Measurements from ENCODE around the gene UNC45A. TPM values are rescaled to one million over a fixed set of nuclear protein-coding genes. Genes with fewer than 3 reads are reported as not detected.

UNC45A gene
- total RNA-seq, 1 experiment from 2014 or later, result 63.1 TPM

- intact Hi-C loops (cut with micrococcal nuclease), result no loop called here
Measured at GRCh38 chr15:90936823-90937222, 1.7 kb downstream of the UNC45A start.

GRCh38 chr15:90938261-90938660, 3.2 kb downstream of the UNC45A start:
- no peaks in the 10 kb centered on the region for H3K9me3 Mint-ChIP-seq (ENCODE audit: unreplicated experiment)
- H3K4me1 Mint-ChIP-seq (ENCODE audit: insufficient read depth, unreplicated experiment), result peaks cover 17% of the 10 kb centered on the region
- H3K4me3 Mint-ChIP-seq (ENCODE audit: unreplicated experiment), result no peak overlapping the region
- ChIA-PET POLR2A (no interaction called here), CTCF (interaction anchor here (0.6 to 11.6 kb wide), 4 partner anchors 18 to 232 kb away, joined by 3 to 131 read pairs (median 60); partner anchors contain the start of genes MAN2A2 and RCCD1)
- H3K27me3 Mint-ChIP-seq (ENCODE audit: insufficient read depth, unreplicated experiment), result no peaks in the 10 kb centered on the region
- TF ChIP-seq, protein P1, sequence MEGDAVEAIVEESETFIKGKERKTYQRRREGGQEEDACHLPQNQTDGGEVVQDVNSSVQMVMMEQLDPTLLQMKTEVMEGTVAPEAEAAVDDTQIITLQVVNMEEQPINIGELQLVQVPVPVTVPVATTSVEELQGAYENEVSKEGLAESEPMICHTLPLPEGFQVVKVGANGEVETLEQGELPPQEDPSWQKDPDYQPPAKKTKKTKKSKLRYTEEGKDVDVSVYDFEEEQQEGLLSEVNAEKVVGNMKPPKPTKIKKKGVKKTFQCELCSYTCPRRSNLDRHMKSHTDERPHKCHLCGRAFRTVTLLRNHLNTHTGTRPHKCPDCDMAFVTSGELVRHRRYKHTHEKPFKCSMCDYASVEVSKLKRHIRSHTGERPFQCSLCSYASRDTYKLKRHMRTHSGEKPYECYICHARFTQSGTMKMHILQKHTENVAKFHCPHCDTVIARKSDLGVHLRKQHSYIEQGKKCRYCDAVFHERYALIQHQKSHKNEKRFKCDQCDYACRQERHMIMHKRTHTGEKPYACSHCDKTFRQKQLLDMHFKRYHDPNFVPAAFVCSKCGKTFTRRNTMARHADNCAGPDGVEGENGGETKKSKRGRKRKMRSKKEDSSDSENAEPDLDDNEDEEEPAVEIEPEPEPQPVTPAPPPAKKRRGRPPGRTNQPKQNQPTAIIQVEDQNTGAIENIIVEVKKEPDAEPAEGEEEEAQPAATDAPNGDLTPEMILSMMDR (IDR thresholded peaks at IDR 0.05; ENCODE audit: unreplicated experiment), result no peak
- BruUV-seq (replicated peaks), result no TSS peak
- H3K27ac Mint-ChIP-seq (ENCODE audit: low read depth, unreplicated experiment), result no peak overlapping the region
- H3K36me3 Mint-ChIP-seq (ENCODE audit: insufficient read depth, unreplicated experiment), result peaks cover 58% of the 10 kb centered on the region
- DNase-seq (ENCODE audit: unreplicated experiment), result no peak
- intact Hi-C loops (cut with micrococcal nuclease), result no loop called here

More at GRCh38 chr15:90936823-90937222, 1.7 kb downstream of the UNC45A start:
- BruUV-seq (replicated peaks), result no TSS peak
- no peak for DNase-seq (ENCODE audit: unreplicated experiment)
- ChIA-PET POLR2A (interaction anchor here (0.6 to 1.0 kb wide), 3 partner anchors 12 to 64 kb away, joined by 3 read pairs; partner anchors contain the start of gene RCCD1), CTCF (interaction anchor here (0.7 to 11.6 kb wide), 6 partner anchors 19 to 120 kb away, joined by 3 to 131 read pairs (median 4); partner anchors contain the start of genes MAN2A2 and RCCD1)
- Mint-ChIP-seq H3K36me3 (ENCODE audit: insufficient read depth, unreplicated experiment) (peaks cover 46% of the 10 kb centered on the region), H3K9me3 (ENCODE audit: unreplicated experiment) (no peaks in the 10 kb centered on the region), H3K4me3 (ENCODE audit: unreplicated experiment) (peak overlapping the region; percentile 90), H3K27me3 (ENCODE audit: insufficient read depth, unreplicated experiment) (no peaks in the 10 kb centered on the region), H3K27ac (ENCODE audit: low read depth, unreplicated experiment) (no peak overlapping the region), H3K4me1 (ENCODE audit: insufficient read depth, unreplicated experiment) (peaks cover 23% of the 10 kb centered on the region)
- TF ChIP-seq, protein P1 (IDR thresholded peaks at IDR 0.05; ENCODE audit: unreplicated experiment), result no peak

DNA sequence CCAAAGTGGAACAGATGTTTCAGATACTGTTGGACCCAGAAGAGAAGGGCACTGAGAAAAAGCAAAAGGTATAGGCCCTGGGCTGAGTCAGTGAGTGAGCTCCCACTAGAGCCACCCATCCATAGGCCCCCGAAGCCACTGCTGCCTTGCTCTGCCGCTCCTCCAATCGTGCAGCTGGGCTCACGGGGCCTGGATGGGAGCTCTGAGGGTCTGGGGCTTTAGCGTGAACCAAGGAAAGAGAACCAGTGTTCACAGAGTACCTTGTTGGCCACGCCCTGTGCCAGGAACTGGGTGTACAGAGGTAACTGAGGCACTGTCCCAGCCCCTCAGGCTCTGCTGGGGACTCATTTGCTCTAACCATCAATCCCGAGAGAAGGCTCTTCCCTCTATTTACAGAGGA, 4.7 kb downstream of the UNC45A start:
- intact Hi-C loops (cut with micrococcal nuclease), result no loop called here
- Mint-ChIP-seq H3K36me3 (ENCODE audit: insufficient read depth, unreplicated experiment) (peaks cover 73% of the 10 kb centered on the region), H3K27ac (ENCODE audit: low read depth, unreplicated experiment) (no peak overlapping the region), H3K4me1 (ENCODE audit: insufficient read depth, unreplicated experiment) (peaks cover 10% of the 10 kb centered on the region), H3K4me3 (ENCODE audit: unreplicated experiment) (no peak overlapping the region), H3K9me3 (ENCODE audit: unreplicated experiment) (no peaks in the 10 kb centered on the region), H3K27me3 (ENCODE audit: insufficient read depth, unreplicated experiment) (no peaks in the 10 kb centered on the region)
- BruUV-seq (replicated peaks), result no TSS peak
- ChIA-PET POLR2A (no interaction called here), CTCF (interaction anchor here (11.6 kb wide), 1 partner anchor 16 kb away, joined by 116 read pairs; the partner anchor contains the start of gene RCCD1)
- TF ChIP-seq, protein P1 (IDR thresholded peaks at IDR 0.05; ENCODE audit: unreplicated experiment), result no peak
- DNase-seq (ENCODE audit: unreplicated experiment), result no peak

- peak overlapping the region; percentile 40 for H3K27ac Mint-ChIP-seq (ENCODE audit: low read depth, unreplicated experiment)
- H3K4me3 Mint-ChIP-seq (ENCODE audit: unreplicated experiment), result no peak overlapping the region
- intact Hi-C loops (cut with micrococcal nuclease), result no loop called here
- no peaks in the 10 kb centered on the region for H3K27me3 Mint-ChIP-seq (ENCODE audit: insufficient read depth, unreplicated experiment)
- no peak for DNase-seq (ENCODE audit: unreplicated experiment)
- peaks cover 85% of the 10 kb centered on the region for H3K36me3 Mint-ChIP-seq (ENCODE audit: insufficient read depth, unreplicated experiment)
- BruUV-seq (replicated peaks), result no TSS peak
- ChIA-PET POLR2A (interaction anchor here (1.0 to 1.7 kb wide), 3 partner anchors 9 to 77 kb away, joined by 3 to 4 read pairs (median 3); partner anchors contain the start of gene HDDC3), CTCF (interaction anchor here (0.6 to 11.8 kb wide), 4 partner anchors 9 to 331 kb away, joined by 4 to 116 read pairs (median 56); partner anchors contain the start of genes HDDC3, RCCD1 and UNC45A)
- no peaks in the 10 kb centered on the region for H3K9me3 Mint-ChIP-seq (ENCODE audit: unreplicated experiment)
- peaks cover 6% of the 10 kb centered on the region for H3K4me1 Mint-ChIP-seq (ENCODE audit: insufficient read depth, unreplicated experiment)
- TF ChIP-seq, protein P1 (IDR thresholded peaks at IDR 0.05; ENCODE audit: unreplicated experiment), result no peak
Measured at GRCh38 chr15:90941038-90941437, 6.0 kb downstream of the UNC45A start.
